Upper lobe of right lung (tissue), 1 donor: ENCODE data around the gene SSX4. TPM values are rescaled to one million over a fixed set of nuclear protein-coding genes. Genes with fewer than 3 reads are reported as not detected.
"Not testable (repeated sequence)": the region's sequence is repeated elsewhere in the genome, so short reads cannot be mapped to it uniquely, and the experiment has no call there.

Experiments used
- ATAC-seq: fragments of 200-7000 bp; cut with Tn5 transposase; one replicate; pipeline ENCODE4 v1.9.1; 2020; ENCODE audit warnings: mild to moderate bottlenecking, moderate library complexity
- DNase-seq: peaks from one replicate; pipeline ENCODE4 v3.0.0-alpha.2; 2020
- H3K27ac ChIP-seq: fragments of 200-600 bp; one replicate; pipeline ENCODE4 v1.8.0; 2022
- H3K27me3 ChIP-seq: fragments of 200-600 bp; one replicate; pipeline ENCODE4 v1.8.0; 2022; ENCODE audit warnings: mild to moderate bottlenecking
- H3K36me3 ChIP-seq: fragments of 200-600 bp; one replicate; pipeline ENCODE4 v1.8.0; 2022
- H3K4me1 ChIP-seq: fragments of 200-600 bp; one replicate; pipeline ENCODE4 v1.8.0; 2022
- H3K4me3 ChIP-seq: fragments of 200-600 bp; one replicate; pipeline ENCODE4 v1.8.0; 2022; ENCODE audit warnings: mild to moderate bottlenecking
- H3K9me3 ChIP-seq: fragments of 200-600 bp; one replicate; pipeline ENCODE4 v1.8.0; 2022
- CTCF ChIP-seq: fragments of 200-600 bp; IDR thresholded peaks from one replicate; pipeline ENCODE4 v1.8.0; 2022; ENCODE audit warnings: antibody characterized with exemption
- intact Hi-C: fragments of 100-400 bp; cut with DNase I; formaldehyde crosslinking; loops from one replicate; pipeline ENCODE4 v1.11.0; 2022
- long read RNA-seq: library from polyadenylated mRNA; unstranded; transcript quantifications from one replicate; pipeline ENCODE4 v2.0.0, GENCODE V29; 2021
- total RNA-seq: library from RNA; stranded (reverse); fragmentation: NEBNext Ultra II Directional; extraction: Animal tissue kit (Norgen Biotek cat#: 25700); gene quantifications from one replicate; pipeline ENCODE4 v1.2.1, GENCODE V29; 2021
- donor health status: DM: no; HTN: yes; CAD: no; lungs with severe emphysema.

The SSX4 gene
- not detected for total RNA-seq
- long read RNA-seq, result 0 reads

- H3K9me3 ChIP-seq, H3K27ac ChIP-seq, H3K4me1 ChIP-seq, intact Hi-C loops, H3K4me3 ChIP-seq, H3K36me3 ChIP-seq, ATAC-seq, DNase-seq, H3K27me3 ChIP-seq: not testable (repeated sequence)
These were observed at the start of gene SSX4 for GRCh38 chrX:48383239-48383638. SSX4 (plus strand) TSS chrX:48383539; CDS start chrX:48384054, 515 bp downstream.

GRCh38 chrX:48346059-48346458, 37.3 kb upstream of the SSX4 start:
- H3K9me3 ChIP-seq, intact Hi-C loops, H3K27ac ChIP-seq, H3K4me3 ChIP-seq, ATAC-seq, H3K4me1 ChIP-seq, H3K36me3 ChIP-seq, H3K27me3 ChIP-seq, DNase-seq: not testable (repeated sequence)

DNA sequence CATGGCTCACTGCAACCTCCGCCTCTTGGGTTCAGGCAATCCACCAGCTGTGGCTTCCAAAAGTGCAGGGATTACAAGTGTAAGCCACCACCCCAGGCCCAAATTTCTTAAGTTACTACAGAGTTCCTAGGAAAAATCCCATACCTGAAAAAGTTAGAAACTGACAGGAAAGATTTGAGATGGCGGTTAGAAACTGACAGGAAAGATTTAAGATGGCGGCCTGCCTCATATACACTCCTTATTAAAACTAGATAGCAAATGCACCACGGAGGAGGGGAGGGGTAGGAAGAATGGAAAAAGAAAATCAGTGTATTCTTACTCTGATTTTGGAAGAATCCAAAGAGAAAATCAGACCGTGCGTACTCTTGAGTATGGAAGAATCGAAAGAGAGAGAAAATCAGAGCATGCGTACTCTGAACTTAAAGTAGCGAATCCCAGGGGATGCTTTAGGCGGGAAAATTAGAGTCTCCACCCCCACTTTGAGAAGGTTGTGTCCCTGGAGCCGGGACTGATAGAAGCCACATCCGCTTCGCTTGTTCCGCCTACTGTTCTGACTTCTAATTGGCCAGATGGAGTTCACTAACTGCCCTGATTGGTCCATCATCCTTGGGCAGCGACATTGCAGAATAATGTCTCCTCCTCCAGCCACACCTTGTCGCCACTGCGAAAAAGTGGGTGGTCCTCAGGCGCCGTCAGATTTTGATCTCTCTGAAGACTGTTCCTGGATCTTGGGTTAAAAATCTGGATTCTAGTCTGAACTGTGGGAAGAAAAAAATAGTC, 26.8 kb upstream of the SSX4 start, which contains the start of gene SSX3:
Gene SSX3 (minus strand): TSS at position 389 of the 780 bp plus-strand sequence. CDS start 1,454 bp downstream, outside the sequence.
- ATAC-seq, H3K27ac ChIP-seq, H3K36me3 ChIP-seq, H3K9me3 ChIP-seq, H3K27me3 ChIP-seq, DNase-seq, H3K4me1 ChIP-seq, intact Hi-C loops, H3K4me3 ChIP-seq: not testable (repeated sequence)

GRCh38 chrX:48357681-48358080, 25.7 kb upstream of the SSX4 start:
- H3K27me3 ChIP-seq, result no peaks in the 10 kb centered on the region

DNA sequence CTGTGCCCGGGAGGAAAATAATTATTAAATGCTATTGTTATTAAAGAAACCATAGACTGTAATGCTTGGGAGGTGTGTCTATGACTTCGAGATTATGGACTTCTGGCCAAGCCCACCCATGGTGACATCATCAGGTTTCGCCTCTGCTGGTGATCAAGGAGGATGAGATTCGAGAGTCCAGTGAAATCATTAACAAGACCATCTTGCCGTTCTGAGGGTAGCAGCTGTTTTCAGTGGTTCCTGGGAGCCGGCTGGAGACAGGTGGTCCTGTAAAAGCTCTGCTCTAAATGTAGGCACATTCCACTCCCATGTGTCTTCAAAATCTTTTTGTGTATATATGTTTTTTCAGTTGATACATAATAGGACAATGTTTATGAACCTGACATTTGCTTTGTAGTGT, 24.1 kb upstream of the SSX4 start:
- intact Hi-C loops, H3K27ac ChIP-seq: not testable (repeated sequence)

More at GRCh38 chrX:48357681-48358080, 25.7 kb upstream of the SSX4 start:
- intact Hi-C loops, result no loop called here
- Histone ChIP-seq H3K36me3 (no peaks in the 10 kb centered on the region), H3K27ac (no peak overlapping the region), H3K4me1 (no peaks in the 10 kb centered on the region), H3K9me3 (no peaks in the 10 kb centered on the region), H3K4me3 (no peak overlapping the region)
- DNase-seq (no peak), ATAC-seq (no peak)
- TF ChIP-seq CTCF, result no peak

DNA sequence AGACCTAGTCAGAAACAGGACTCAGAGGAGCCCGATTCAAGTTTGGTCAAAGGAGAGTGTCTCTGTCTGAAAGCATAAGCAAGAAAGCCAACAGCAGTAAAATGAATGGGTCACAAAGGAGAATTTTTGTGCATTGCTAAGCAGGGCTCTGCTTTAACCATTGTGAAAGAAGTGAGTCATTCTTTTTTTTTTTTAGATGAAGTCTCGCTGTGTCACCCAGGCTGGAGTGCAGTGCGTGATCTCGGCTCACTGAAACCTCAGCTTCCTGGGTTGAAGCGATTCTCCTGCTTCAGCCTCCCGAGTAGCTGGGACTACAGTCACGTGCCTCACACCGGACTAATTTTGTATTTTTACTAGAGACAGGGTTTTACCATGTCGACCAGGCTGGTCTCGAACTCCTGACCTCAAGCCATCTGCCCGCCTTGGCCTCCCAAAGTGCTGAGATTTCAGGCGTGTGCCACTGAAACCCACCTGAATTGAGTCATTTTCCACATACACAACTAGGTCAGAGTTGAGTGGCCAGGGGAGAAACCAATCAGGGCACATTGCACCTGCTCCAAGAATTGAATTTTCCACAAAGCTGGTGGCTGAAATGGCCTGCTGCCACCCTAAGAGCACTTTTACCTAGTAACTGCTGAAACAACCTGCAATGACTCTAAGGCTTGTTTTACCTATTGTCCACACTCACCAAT, 15.5 kb upstream of the SSX4 start:
- H3K4me1 ChIP-seq, H3K36me3 ChIP-seq, H3K4me3 ChIP-seq, ATAC-seq, H3K9me3 ChIP-seq, H3K27me3 ChIP-seq, H3K27ac ChIP-seq, intact Hi-C loops, DNase-seq: not testable (repeated sequence)

More for the DNA sequence above, 24.1 kb upstream of the SSX4 start:
- not testable (repeated sequence) for H3K36me3 ChIP-seq, H3K27me3 ChIP-seq, DNase-seq, H3K4me1 ChIP-seq, H3K4me3 ChIP-seq, H3K9me3 ChIP-seq, ATAC-seq

DNA sequence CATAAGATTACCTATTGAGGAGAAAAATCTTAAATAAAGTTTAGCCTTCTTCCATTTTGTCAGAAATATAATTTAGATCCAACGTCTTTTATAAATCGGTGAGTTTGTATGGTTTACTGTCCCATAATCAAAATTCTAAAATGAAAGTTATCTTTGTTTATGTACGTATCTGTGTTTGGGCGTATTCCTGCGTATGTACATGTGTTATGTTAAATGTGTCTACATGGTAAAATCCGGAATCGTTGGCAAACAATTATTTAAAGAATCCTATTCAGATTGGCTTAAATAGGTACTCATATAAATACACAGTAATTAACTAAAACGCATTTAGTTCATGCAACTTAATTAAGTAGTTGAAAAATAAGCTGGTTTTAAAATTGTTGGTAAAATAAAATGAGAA, 12.9 kb upstream of the SSX4 start:
- H3K27ac ChIP-seq, H3K4me1 ChIP-seq, DNase-seq, H3K27me3 ChIP-seq, H3K9me3 ChIP-seq, ATAC-seq, H3K36me3 ChIP-seq, intact Hi-C loops, H3K4me3 ChIP-seq: not testable (repeated sequence)

DNA sequence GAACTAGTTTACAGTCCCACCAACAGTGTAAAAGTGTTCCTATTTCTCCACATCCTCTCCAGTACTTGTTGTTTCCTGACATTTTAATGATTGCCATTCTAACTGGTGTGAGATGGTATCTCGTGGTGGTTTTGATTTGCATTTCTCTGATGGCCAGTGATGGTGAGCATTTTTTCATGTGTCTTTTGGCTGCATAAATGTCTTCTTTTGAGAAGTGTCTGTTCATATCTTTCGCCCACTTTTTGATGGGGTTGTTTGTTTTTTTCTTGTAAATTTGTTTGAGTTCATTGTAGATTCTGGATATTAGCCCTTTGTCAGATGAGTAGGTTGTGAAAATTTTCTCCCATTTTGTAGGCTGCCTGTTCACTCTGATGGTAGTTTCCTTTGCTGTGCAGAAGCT, 13.6 kb downstream of the SSX4 start:
- intact Hi-C loops, H3K4me1 ChIP-seq, H3K9me3 ChIP-seq, DNase-seq, ATAC-seq, H3K4me3 ChIP-seq, H3K27ac ChIP-seq, H3K36me3 ChIP-seq, H3K27me3 ChIP-seq: not testable (repeated sequence)

DNA sequence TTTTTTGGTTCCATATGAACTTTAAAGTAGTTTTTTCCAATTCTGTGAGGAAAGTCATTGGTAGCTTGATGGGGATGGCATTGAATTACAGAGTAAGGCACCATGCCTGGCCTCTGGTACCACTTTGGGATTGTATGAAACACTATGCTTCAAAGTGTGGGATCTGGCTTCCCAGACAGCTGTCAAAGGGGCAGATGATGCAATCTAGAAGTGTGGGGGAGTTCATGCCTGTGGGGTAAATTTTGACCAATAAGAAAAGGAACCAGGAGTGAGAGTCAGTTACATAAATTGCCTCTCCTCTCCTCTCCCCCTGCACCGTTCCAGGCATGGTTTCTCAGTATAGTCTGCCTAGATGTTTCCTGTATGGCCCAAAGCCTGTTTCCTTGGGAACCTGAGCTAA, 14.5 kb downstream of the SSX4 start:
- intact Hi-C loops, DNase-seq, H3K4me3 ChIP-seq, H3K9me3 ChIP-seq, H3K36me3 ChIP-seq, H3K4me1 ChIP-seq, ATAC-seq, H3K27me3 ChIP-seq, H3K27ac ChIP-seq: not testable (repeated sequence)

DNA sequence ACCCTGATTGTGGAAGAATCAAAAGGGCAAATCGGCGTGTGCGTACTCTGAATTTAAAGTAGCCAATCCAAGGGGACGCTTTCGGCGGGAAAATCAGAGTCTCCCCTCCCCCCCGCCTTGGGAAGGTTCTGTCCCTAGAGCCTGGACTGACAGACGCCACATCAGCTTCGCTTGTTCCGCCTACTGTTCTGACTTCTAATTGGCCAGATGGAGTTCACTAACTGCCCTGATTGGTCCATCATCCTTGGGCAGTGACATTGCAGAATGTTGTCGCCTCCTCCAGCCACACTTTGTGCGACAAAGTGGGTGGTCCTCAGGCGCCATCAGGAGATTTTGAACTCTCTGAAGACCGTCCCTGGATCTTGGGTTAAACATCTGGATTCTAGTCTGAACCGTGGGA, 28.5 kb downstream of the SSX4 start, which contains the start of gene SSX4B:
Gene SSX4B (minus strand): TSS at position 101 of the 400 bp plus-strand sequence. CDS start 588 bp downstream, outside the sequence.
- H3K9me3 ChIP-seq, H3K36me3 ChIP-seq, H3K4me3 ChIP-seq, ATAC-seq, intact Hi-C loops, H3K27me3 ChIP-seq, H3K27ac ChIP-seq, DNase-seq, H3K4me1 ChIP-seq: not testable (repeated sequence)

DNA sequence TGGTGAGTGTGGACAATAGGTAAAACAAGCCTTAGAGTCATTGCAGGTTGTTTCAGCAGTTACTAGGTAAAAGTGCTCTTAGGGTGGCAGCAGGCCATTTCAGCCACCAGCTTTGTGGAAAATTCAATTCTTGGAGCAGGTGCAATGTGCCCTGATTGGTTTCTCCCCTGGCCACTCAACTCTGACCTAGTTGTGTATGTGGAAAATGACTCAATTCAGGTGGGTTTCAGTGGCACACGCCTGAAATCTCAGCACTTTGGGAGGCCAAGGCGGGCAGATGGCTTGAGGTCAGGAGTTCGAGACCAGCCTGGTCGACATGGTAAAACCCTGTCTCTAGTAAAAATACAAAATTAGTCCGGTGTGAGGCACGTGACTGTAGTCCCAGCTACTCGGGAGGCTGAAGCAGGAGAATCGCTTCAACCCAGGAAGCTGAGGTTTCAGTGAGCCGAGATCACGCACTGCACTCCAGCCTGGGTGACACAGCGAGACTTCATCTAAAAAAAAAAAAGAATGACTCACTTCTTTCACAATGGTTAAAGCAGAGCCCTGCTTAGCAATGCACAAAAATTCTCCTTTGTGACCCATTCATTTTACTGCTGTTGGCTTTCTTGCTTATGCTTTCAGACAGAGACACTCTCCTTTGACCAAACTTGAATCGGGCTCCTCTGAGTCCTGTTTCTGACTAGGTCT, 43.8 kb downstream of the SSX4 start:
- H3K27me3 ChIP-seq, ATAC-seq, intact Hi-C loops, H3K4me3 ChIP-seq, DNase-seq, H3K36me3 ChIP-seq, H3K4me1 ChIP-seq, H3K27ac ChIP-seq, H3K9me3 ChIP-seq: not testable (repeated sequence)

- ATAC-seq, result not testable (repeated sequence)
These were observed 46.3 kb downstream of the SSX4 start for GRCh38 chrX:48429606-48430005.

More at GRCh38 chrX:48429606-48430005, 46.3 kb downstream of the SSX4 start:
- H3K9me3 ChIP-seq, H3K27ac ChIP-seq, H3K4me3 ChIP-seq, H3K36me3 ChIP-seq, H3K4me1 ChIP-seq, DNase-seq, intact Hi-C loops, H3K27me3 ChIP-seq: not testable (repeated sequence)
